Prostate gland (tissue), 2 donors: ENCODE results near the gene CHMP2B.

Experiments used
- POLR2A ChIP-seq: fragments of 450-650 bp; IDR thresholded peaks from one replicate; pipeline ENCODE4 v1.6.1; 2016; ENCODE audit warnings: antibody characterized with exemption, mild to moderate bottlenecking
- POLR2AphosphoS5 ChIP-seq: sonication (generic); formaldehyde crosslinking; IDR thresholded peaks from one replicate; pipeline ENCODE4 v1.6.1; 2017; ENCODE audit warnings: antibody characterized with exemption
- TF ChIP-seq, protein P1 (sequence below), 4 experiments: fragments of 200-600 bp in 2 of 4; fragments of 450-650 bp in 2 of 4; sonication (generic) in 2 of 4; IDR thresholded peaks; 1 replicate in 3 of 4; 2 replicates in 1 of 4; pipeline ENCODE4 v1.5.1; 2016 to 2019; ENCODE audit warnings: antibody characterized with exemption in 4 of 4, mild to moderate bottlenecking in 2 of 4, moderate library complexity in 2 of 4

GRCh38 chr3:87225659-87226058 is 1.4 kb upstream of the CHMP2B start:
- TF ChIP-seq POLR2AphosphoS5, result no peak
- TF ChIP-seq, protein P1, sequence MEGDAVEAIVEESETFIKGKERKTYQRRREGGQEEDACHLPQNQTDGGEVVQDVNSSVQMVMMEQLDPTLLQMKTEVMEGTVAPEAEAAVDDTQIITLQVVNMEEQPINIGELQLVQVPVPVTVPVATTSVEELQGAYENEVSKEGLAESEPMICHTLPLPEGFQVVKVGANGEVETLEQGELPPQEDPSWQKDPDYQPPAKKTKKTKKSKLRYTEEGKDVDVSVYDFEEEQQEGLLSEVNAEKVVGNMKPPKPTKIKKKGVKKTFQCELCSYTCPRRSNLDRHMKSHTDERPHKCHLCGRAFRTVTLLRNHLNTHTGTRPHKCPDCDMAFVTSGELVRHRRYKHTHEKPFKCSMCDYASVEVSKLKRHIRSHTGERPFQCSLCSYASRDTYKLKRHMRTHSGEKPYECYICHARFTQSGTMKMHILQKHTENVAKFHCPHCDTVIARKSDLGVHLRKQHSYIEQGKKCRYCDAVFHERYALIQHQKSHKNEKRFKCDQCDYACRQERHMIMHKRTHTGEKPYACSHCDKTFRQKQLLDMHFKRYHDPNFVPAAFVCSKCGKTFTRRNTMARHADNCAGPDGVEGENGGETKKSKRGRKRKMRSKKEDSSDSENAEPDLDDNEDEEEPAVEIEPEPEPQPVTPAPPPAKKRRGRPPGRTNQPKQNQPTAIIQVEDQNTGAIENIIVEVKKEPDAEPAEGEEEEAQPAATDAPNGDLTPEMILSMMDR (IDR thresholded peaks at IDR 0.05), result no peak
- no peak for TF ChIP-seq POLR2A
